Measurements from ENCODE around the gene STK16.

- TF ChIP-seq POLR2A (IDR thresholded peaks at IDR 0.05; ENCODE audit: low read length) (no peak), GATA1 (IDR thresholded peaks at IDR 0.05; ENCODE audit: low read depth, low read length) (no peak)
Observed at GRCh38 chr2:219245899-219246230, 586 bp downstream of the STK16 start.

Data from erythroblast (primary cell).